ENCODE results near the gene CASP9.

CASP9 gene

GRCh38 chr1:15557594-15557993 lies 33.6 kb upstream of the CASP9 start:
- Histone ChIP-seq H3K36me3 (ENCODE audit: control insufficient read depth in 2 of 2, insufficient read depth in 1 of 2, low read length in 2 of 2) (peaks cover 28 to 47% of the 10 kb centered on the region in 2 experiments), H3K27ac (ENCODE audit: extremely low read depth, low read depth, low read length) (no peak overlapping the region), H3K4me1 (ENCODE audit: control insufficient read depth, insufficient read depth, low read length) (no peaks in the 10 kb centered on the region), H3K4me3 (ENCODE audit: low read depth, low read length) (no peak overlapping the region), H3K9me3 (ENCODE audit: control insufficient read depth, insufficient read depth, low read depth, low read length) (no peaks in the 10 kb centered on the region)
- ChIA-PET POLR2A (no interaction called here), CTCF (no interaction called here)
- TF ChIP-seq ZNF214 (tag by site-specific recombination; IDR thresholded peaks at IDR 0.05; ENCODE audit: borderline replicate concordance) (no peak), GLIS1 (tag by site-specific recombination; IDR thresholded peaks at IDR 0.05) (peak; percentile 44), ATF2 (tag by site-specific recombination; IDR thresholded peaks at IDR 0.05; ENCODE audit: low read depth) (peak; percentile 59; the same call in 1 of the 2 replicates), ZNF292 (tag by site-specific recombination; IDR thresholded peaks at IDR 0.05; ENCODE audit: borderline replicate concordance, low read depth) (no peak), ZNF629 (tag by site-specific recombination; IDR thresholded peaks at IDR 0.05) (peak; percentile 72)

- ChIA-PET POLR2A (no interaction called here), CTCF (interaction anchor here (0.6 kb wide), 1 partner anchor 85 kb away, joined by 3 read pairs; no protein-coding TSS in a partner anchor)
- TF ChIP-seq AEBP2 (tag by site-specific recombination; IDR thresholded peaks at IDR 0.05; ENCODE audit: borderline replicate concordance) (no peak), RBAK (tag by site-specific recombination; IDR thresholded peaks at IDR 0.05) (no peak), ZNF48 (tag by site-specific recombination; IDR thresholded peaks at IDR 0.05) (no peak), ZNF184 (tag by site-specific recombination; IDR thresholded peaks at IDR 0.05) (no peak), ZNF266 (tag by site-specific recombination; IDR thresholded peaks at IDR 0.05; ENCODE audit: low read depth) (no peak), BCL11B (tag by site-specific recombination; IDR thresholded peaks at IDR 0.05; ENCODE audit: low read depth) (no peak), ZNF843 (tag by site-specific recombination; IDR thresholded peaks at IDR 0.05) (no peak), ZNF529 (tag by site-specific recombination; IDR thresholded peaks at IDR 0.05; ENCODE audit: insufficient replicate concordance) (no peak), ZNF354C (tag by site-specific recombination; IDR thresholded peaks at IDR 0.05; ENCODE audit: borderline replicate concordance, low read depth) (no peak), PRDM1 (tag by site-specific recombination; IDR thresholded peaks at IDR 0.05) (no peak), MZF1 (tag by site-specific recombination; IDR thresholded peaks at IDR 0.05; ENCODE audit: borderline replicate concordance) (no peak), ZNF544 (tag by site-specific recombination; IDR thresholded peaks at IDR 0.05) (no peak), ZNF19 (tag by site-specific recombination; IDR thresholded peaks at IDR 0.05; ENCODE audit: low read depth) (no peak), KLF17 (tag by site-specific recombination; IDR thresholded peaks at IDR 0.05) (no peak), ZNF138 (tag by site-specific recombination; IDR thresholded peaks at IDR 0.05; ENCODE audit: borderline replicate concordance) (no peak), ZNF701 (tag by site-specific recombination; IDR thresholded peaks at IDR 0.05) (no peak), ZNF707 (tag by site-specific recombination; IDR thresholded peaks at IDR 0.05) (no peak), ZNF558 (tag by site-specific recombination; IDR thresholded peaks at IDR 0.05) (no peak), ZBTB8A (tag by site-specific recombination; IDR thresholded peaks at IDR 0.05) (no peak), ZNF274 (IDR thresholded peaks at IDR 0.05; ENCODE audit: low read length) (no peak), ZNF274 (tag by site-specific recombination; IDR thresholded peaks at IDR 0.05; ENCODE audit: borderline replicate concordance) (no peak)
Observed at GRCh38 chr1:15557008-15557407, 33.0 kb upstream of the CASP9 start.

More at GRCh38 chr1:15557008-15557407, 33.0 kb upstream of the CASP9 start:
- Histone ChIP-seq H3K4me1 (ENCODE audit: control insufficient read depth, insufficient read depth, low read length) (no peaks in the 10 kb centered on the region), H3K27ac (ENCODE audit: extremely low read depth, low read depth, low read length) (no peak overlapping the region), H3K4me3 (ENCODE audit: low read depth, low read length) (no peak overlapping the region), H3K36me3 (ENCODE audit: control insufficient read depth in 2 of 2, insufficient read depth in 1 of 2, low read length in 2 of 2) (peaks cover 23 to 41% of the 10 kb centered on the region in 2 experiments), H3K9me3 (ENCODE audit: control insufficient read depth, insufficient read depth, low read depth, low read length) (no peaks in the 10 kb centered on the region)
